Body of pancreas (tissue), 4 donors: Measurements from ENCODE around the gene YIPF2.

Experiments
- CTCF ChIP-seq, 7 experiments: fragments of 450-650 bp in 4 of 7; fragments of 200-600 bp in 3 of 7; sonication (generic) in 3 of 7; IDR thresholded peaks; one replicate each; pipeline ENCODE4 v1.5.1; 2016 to 2019; ENCODE audit warnings: antibody characterized with exemption in 7 of 7
- POLR2A ChIP-seq, 3 donors: fragments of 450-650 bp; IDR thresholded peaks; one replicate each; pipeline ENCODE4 v1.6.1; 2016; ENCODE audit warnings: antibody characterized with exemption in 3 of 3, mild to moderate bottlenecking in 2 of 3

- no peak for TF ChIP-seq POLR2A (IDR thresholded peaks at IDR 0.05)
- peak in 1 of 7 experiments; percentile 9 for TF ChIP-seq CTCF (IDR thresholded peaks at IDR 0.05)
Measured at GRCh38 chr19:10968527-10969135, 40.2 kb upstream of the YIPF2 start.
